HFF-Myc (cell line): ENCODE results near the gene DNPEP.
"Not testable (repeated sequence)": the region's sequence is repeated elsewhere in the genome, so short reads cannot be mapped to it uniquely, and the experiment has no call there.

Experiments
- DNase-seq: peaks from one replicate; pipeline ENCODE4 v3.0.0-alpha.2; 2011; ENCODE audit warnings: low read depth; ENCODE audit errors: extremely low read depth
- H3K4me3 ChIP-seq: replicated peaks from 2 replicates; pipeline ENCODE4 v1.5.1; 2011; ENCODE audit warnings: low read depth, mild to moderate bottlenecking, control low read depth, low read length
- TF ChIP-seq, protein P1 (sequence below): IDR thresholded peaks from 2 replicates; pipeline ENCODE4 v1.5.1; 2012; ENCODE audit warnings: mild to moderate bottlenecking, low read depth, low read length, control low read depth; ENCODE audit errors: missing control alignments

DNPEP gene

DNA sequence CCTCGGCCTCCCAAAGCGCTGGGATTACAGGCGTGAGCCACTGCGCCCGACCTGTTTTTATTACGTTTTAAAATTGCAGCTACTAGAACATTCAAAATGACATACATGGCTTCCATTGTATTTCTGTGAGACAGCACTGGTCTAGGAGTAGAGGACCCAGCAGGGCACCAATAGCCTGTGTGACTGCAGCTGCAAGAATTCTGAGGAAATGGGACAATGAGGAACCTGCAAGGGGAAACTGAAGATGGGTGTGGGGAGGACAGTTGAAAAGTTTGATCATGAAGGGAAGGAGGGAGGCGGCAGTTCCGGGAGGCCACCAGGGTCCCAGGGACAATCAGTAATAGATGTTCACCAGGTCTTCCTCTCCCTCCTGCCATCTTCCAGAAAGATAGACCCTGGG lies 13.9 kb upstream of the DNPEP start:
- no peak for DNase-seq
- TF ChIP-seq, protein P1, sequence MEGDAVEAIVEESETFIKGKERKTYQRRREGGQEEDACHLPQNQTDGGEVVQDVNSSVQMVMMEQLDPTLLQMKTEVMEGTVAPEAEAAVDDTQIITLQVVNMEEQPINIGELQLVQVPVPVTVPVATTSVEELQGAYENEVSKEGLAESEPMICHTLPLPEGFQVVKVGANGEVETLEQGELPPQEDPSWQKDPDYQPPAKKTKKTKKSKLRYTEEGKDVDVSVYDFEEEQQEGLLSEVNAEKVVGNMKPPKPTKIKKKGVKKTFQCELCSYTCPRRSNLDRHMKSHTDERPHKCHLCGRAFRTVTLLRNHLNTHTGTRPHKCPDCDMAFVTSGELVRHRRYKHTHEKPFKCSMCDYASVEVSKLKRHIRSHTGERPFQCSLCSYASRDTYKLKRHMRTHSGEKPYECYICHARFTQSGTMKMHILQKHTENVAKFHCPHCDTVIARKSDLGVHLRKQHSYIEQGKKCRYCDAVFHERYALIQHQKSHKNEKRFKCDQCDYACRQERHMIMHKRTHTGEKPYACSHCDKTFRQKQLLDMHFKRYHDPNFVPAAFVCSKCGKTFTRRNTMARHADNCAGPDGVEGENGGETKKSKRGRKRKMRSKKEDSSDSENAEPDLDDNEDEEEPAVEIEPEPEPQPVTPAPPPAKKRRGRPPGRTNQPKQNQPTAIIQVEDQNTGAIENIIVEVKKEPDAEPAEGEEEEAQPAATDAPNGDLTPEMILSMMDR: no peak

DNA sequence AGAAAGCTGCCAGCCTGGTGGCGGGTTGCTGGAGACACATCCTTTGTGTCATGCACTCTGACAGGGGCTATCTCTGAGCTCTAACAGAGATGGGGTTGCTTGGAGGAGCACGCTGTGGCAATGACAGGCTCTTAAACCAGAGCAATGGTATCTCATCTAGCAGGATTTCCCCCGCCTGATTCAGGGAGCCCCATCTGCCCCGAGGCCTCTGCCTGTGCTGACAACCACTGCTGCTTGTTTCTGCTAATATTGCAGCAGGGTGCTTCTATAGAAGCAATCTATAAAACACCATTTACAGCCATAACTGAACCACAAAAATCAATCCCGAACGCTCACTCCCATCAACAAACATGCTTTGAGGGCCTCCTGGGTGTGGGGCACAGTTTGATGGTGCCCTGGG lies 12.8 kb upstream of the DNPEP start:
- no peak for DNase-seq
- TF ChIP-seq, protein P1: no peak

More for the DNA sequence above, 13.9 kb upstream of the DNPEP start:
- H3K4me3 ChIP-seq: no peak overlapping the region

DNA sequence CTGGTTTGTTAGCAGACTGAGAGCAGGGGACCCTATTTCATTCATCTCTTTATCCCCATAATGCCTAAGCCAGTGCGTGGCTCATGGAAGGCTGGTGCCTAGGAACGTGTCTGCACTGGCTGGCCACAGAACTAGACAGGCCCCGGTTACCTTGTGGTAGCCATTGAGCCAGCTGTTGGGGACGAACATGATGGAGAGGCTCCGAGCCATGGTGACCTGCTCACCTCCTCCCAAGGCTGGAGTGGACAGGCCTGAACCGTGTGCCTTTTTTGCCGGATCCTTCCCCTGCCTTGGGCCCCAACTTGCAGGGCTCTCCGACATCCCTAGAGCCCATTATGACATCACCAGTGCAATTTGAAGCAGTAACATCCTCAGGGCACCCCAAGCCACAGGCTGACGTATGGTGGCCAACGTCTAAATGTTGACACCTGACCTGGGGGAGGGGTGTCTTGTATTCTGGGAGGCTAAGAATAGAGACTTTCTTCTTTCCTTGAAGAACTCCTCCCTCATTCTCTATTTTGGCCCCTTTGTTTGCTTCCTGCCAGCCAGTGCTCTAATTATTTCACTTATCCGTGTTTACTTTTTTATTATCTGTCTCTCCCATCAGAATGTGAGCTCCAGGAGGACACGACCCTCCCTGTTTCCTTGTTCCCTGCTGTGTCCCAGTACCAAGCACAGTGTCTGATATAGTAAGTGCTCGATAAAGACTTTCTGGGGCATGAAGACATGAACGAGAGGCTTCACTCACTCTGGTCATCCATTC lies 12.2 kb upstream of the DNPEP start:
- TF ChIP-seq, protein P1: no peak
- no peak for DNase-seq
- H3K4me3 ChIP-seq: no peak overlapping the region

More for the DNA sequence above, 12.8 kb upstream of the DNPEP start:
- H3K4me3 ChIP-seq: no peak overlapping the region

DNA sequence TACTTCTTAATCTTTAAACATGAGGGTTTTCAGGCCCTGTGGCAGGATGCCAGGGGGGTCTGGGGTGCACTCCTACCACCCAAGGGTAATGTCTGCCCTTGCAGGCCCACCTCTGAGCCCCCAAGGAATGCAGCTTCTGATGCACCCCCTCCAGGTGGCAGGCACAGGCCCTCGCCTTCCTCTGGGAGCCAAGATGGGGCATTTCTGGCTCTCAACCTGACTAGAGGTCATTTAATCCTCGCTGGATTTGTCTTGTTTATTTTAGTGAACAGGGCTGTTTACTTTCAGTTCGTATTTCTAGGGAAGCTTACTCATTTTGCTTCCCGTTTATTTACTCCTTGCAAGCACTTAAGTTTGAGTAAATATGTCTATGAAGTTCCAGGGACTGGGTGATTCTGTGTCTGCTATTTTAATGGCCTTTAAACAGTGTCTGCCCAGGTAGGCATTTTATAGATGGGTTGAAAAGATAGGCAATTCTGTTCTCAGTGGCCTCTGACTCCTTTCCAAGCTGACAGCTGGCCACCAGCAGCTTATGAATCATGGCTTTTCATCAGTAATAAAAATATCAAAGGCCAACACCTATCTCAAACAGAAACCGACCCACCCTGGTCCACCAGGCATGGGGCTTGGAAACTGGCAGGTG lies 11.1 kb upstream of the DNPEP start:
- no peak overlapping the region for H3K4me3 ChIP-seq
- DNase-seq: no peak
- TF ChIP-seq, protein P1: no peak

DNA sequence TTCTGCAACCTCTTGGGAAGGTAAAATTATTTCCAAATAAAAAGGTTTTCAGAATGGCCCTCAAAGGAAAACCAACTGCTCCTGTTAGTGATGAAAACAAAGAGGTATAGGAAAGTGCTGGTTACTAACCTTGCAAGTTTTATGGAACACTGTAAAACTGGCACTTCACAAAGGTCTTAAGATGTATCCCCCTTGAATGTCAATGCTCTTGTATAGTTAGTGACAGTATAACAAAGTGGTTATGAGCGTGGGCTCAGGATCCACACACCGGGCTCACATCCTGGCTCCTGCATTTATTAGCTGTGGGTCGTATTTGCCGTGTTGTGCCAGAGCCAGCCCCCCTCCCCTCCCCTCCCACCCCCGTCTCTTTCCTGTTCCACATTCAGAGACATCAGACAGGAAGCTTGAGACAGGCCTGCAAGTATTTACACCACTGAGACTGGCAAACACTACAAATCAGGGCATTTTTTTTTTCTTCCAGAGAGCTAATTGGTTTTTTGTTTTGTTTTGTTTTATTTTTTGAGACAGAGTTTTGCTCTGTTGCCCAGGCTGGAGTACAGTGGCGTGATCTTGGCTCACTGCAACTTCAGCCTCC lies 9.2 kb upstream of the DNPEP start:
- H3K4me3 ChIP-seq: no peak overlapping the region
- TF ChIP-seq, protein P1: no peak
- no peak for DNase-seq

DNA sequence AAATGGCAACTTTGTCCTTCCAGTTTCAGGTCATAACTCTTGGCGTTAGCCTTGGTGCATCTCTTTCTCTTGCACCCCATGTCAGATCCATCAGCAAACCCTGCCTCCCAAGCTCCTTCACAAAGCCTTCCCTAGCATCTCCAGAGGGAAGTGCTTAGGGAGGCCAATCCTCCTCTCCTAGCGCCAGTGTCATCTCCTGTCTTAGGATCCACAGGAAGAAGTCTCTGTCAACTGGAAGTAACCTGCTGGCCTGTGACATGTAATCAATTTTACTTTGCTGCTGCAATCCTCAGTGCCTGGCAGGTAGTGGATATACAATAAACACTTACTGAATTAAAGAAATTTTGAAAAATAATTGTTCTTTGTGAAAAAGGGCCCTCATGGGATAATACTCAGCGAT lies 7.9 kb upstream of the DNPEP start:
- TF ChIP-seq, protein P1: no peak
- H3K4me3 ChIP-seq: no peak overlapping the region
- DNase-seq: no peak

DNA sequence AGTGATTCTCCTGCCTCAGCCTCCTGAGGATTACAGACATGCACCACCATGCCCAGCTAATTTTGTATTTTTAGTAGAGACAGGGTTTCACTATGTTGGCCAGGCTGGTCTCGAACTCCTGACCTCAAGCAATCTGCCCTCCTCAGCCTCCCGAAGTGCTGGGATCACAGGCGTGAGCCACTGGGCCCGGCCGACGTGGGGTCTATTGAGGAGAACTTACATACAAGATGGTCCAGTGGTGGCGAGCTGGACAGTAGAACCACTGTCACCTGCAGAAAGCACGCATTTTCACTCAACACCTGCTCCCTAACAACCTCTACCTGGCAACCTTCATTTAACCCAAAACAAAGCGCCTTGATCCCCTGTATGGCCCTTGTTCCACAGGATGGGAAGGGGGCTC lies 7.3 kb upstream of the DNPEP start:
- not testable (repeated sequence) for H3K4me3 ChIP-seq, DNase-seq
